ENCODE measurements around the gene RANBP9. TPM values are rescaled to one million over a fixed set of nuclear protein-coding genes. Genes with fewer than 3 reads are reported as not detected.

The RANBP9 gene
- total and polyA plus RNA-seq, 2 experiments from 2014 or later, result 12.1 to 31.8 TPM

GRCh38 chr6:13676551-13677156, 35.0 kb downstream of the RANBP9 start:
- no peaks in the 10 kb centered on the region for H4K20me1 ChIP-seq (replicated peaks; ENCODE audit: insufficient read depth)
- H3K27ac Mint-ChIP-seq, result no peak overlapping the region

DNA sequence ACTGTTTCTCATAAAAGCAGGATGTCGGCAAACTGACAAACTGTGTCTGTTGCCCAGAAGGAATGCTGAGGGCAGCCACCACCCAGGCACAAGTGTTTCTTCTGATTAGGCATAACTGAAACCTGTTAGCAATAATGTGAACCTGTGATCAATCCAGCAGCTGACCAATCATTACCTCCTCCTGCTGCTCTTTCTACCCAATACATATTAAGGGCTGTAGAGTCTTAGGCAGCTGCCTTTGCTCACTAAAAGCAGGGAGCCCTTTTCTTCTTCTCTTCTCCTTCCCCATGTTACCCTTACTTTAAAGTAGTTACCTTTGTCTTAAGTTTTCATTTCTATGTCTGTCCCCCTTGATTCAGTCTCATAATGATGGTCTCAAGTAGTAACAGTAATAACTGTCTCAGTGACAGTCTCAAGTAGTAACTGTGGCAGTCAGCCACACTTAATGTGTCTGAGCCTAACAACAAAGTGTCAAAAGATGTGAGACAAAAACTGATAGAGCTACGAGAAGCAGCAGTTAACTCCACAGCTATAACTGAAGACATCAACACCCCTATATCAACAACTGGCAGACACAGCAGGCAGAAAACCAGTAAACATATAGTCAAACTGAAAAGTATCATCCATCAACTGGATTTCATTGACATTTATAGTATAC, 37.0 kb downstream of the RANBP9 start:
- Histone ChIP-seq H3F3A (replicated peaks; ENCODE audit: low read depth) (no peaks in the 10 kb centered on the region), H2AFZ (no peak overlapping the region), H3K36me3 (ENCODE audit: insufficient read depth) (no peaks in the 10 kb centered on the region), H3K4me2 (no peak overlapping the region), H3K9me2 (ENCODE audit: insufficient read depth) (no peaks in the 10 kb centered on the region), H3K27me3 (ENCODE audit: insufficient read depth) (no peaks in the 10 kb centered on the region), H3K79me2 (replicated peaks; ENCODE audit: insufficient read depth) (peaks cover 99% of the 10 kb centered on the region), H3K27ac (ENCODE audit: low read depth) (no peak overlapping the region), H3K4me1 (ENCODE audit: insufficient read depth) (no peaks in the 10 kb centered on the region), H3K4me3 (no peak overlapping the region), H4K20me1 (replicated peaks; ENCODE audit: insufficient read depth) (no peaks in the 10 kb centered on the region)
- no peak for TF ChIP-seq ZNF114 (CRISPR knock-in tag; IDR thresholded peaks at IDR 0.05)
- no peak for TF ChIP-seq STAT1 (IDR thresholded peaks at IDR 0.05; ENCODE audit: unreplicated experiment)
- no peak for TF ChIP-seq JUNB (IDR thresholded peaks at IDR 0.05; ENCODE audit: unreplicated experiment)
- no peak for TF ChIP-seq EZH2 (IDR thresholded peaks at IDR 0.05; ENCODE audit: low read depth, unreplicated experiment)
- TF ChIP-seq NANOG (IDR thresholded peaks at IDR 0.05; ENCODE audit: borderline replicate concordance), result no peak
- no peak for TF ChIP-seq POLR2AphosphoS5 (IDR thresholded peaks at IDR 0.05; ENCODE audit: low read depth)
- TF ChIP-seq CREB1 (CRISPR knock-in tag; IDR thresholded peaks at IDR 0.05; ENCODE audit: low read depth), result no peak
- no peak for TF ChIP-seq CTCF (conservative IDR thresholded peaks at IDR 0.05; ENCODE audit: low read depth in 2 of 2)
- peaks cover 6% of the 10 kb centered on the region for H3K27me3 Mint-ChIP-seq (ENCODE audit: insufficient read depth, low read depth, poor library complexity)
- H3K9me3 Mint-ChIP-seq, result 0 out of 3 replicates have a peak, but pooled peaks cover 3% of the 10 kb centered on the region
- no peak for DNase-seq (ENCODE audit: low spot score)
- H3K36me3 Mint-ChIP-seq (ENCODE audit: low read depth), result peaks cover 6% of the 10 kb centered on the region; the same call in 2 of the 3 replicates
- peaks cover 31% of the 10 kb centered on the region for H3K4me1 Mint-ChIP-seq
- ATAC-seq, result no peak
- H3K27ac Mint-ChIP-seq, result no peak overlapping the region
- no peak overlapping the region for H3K4me3 Mint-ChIP-seq

More at GRCh38 chr6:13676551-13677156, 35.0 kb downstream of the RANBP9 start:
- H3K4me1 Mint-ChIP-seq, result peaks cover 30% of the 10 kb centered on the region
- 0 out of 3 replicates have a peak, but pooled peaks cover 6% of the 10 kb centered on the region for H3K9me3 Mint-ChIP-seq
- Histone ChIP-seq H3K27ac (ENCODE audit: low read depth) (no peak overlapping the region), H3K9me2 (ENCODE audit: insufficient read depth) (no peaks in the 10 kb centered on the region), H3K4me2 (no peak overlapping the region), H3K27me3 (ENCODE audit: insufficient read depth) (no peaks in the 10 kb centered on the region), H3K4me1 (ENCODE audit: insufficient read depth) (no peaks in the 10 kb centered on the region), H3K36me3 (ENCODE audit: insufficient read depth) (no peaks in the 10 kb centered on the region), H3K79me2 (replicated peaks; ENCODE audit: insufficient read depth) (peaks cover 99% of the 10 kb centered on the region), H3F3A (replicated peaks; ENCODE audit: low read depth) (no peaks in the 10 kb centered on the region), H3K4me3 (no peak overlapping the region), H2AFZ (no peak overlapping the region)
- peaks cover 9% of the 10 kb centered on the region; the same call in 2 of the 3 replicates for H3K36me3 Mint-ChIP-seq (ENCODE audit: low read depth)
- H3K27me3 Mint-ChIP-seq (ENCODE audit: insufficient read depth, low read depth, poor library complexity), result peaks cover 6% of the 10 kb centered on the region
- no peak overlapping the region for H3K4me3 Mint-ChIP-seq
- no peak for DNase-seq (ENCODE audit: low spot score)
- no peak for ATAC-seq
- no peak for TF ChIP-seq ZNF331 (CRISPR knock-in tag; IDR thresholded peaks at IDR 0.05; ENCODE audit: low read depth)
- no peak for TF ChIP-seq ETS1 (IDR thresholded peaks at IDR 0.05)
- TF ChIP-seq CREB1 (CRISPR knock-in tag; IDR thresholded peaks at IDR 0.05; ENCODE audit: low read depth), result no peak
- no peak for TF ChIP-seq CTCF (conservative IDR thresholded peaks at IDR 0.05; ENCODE audit: low read depth in 2 of 2)
- no peak for TF ChIP-seq ZNF114 (CRISPR knock-in tag; IDR thresholded peaks at IDR 0.05)
- no peak for TF ChIP-seq EZH2 (IDR thresholded peaks at IDR 0.05; ENCODE audit: low read depth, unreplicated experiment)
